Neural progenitor cell (in vitro differentiated cells): ENCODE results near the gene SGSM1. TPM values are rescaled to one million over a fixed set of nuclear protein-coding genes. Genes with fewer than 3 reads are reported as not detected.

Experiments used
- DNase-seq: peaks from one replicate; pipeline ENCODE4 v3.0.0-alpha.2; 2016; ENCODE audit warnings: low spot score
- H2AFZ ChIP-seq: fragments of 200-600 bp; sonication (generic); replicated peaks from 2 replicates; pipeline ENCODE4 v1.6.1; 2016; ENCODE audit warnings: antibody characterized with exemption
- H3F3A ChIP-seq: fragments of 200-600 bp; sonication (generic); 2 replicates; pipeline ENCODE4 v1.6.1; 2016; ENCODE audit warnings: antibody characterized with exemption, low read depth
- H3K27ac ChIP-seq: fragments of 200-600 bp; sonication (generic); 2 replicates; pipeline ENCODE4 v1.5.1; 2016; ENCODE audit warnings: mild to moderate bottlenecking
- H3K27me3 ChIP-seq: fragments of 200-600 bp; sonication (generic); 2 replicates; pipeline ENCODE4 v1.6.1; 2016; ENCODE audit warnings: mild to moderate bottlenecking, moderate library complexity
- H3K36me3 ChIP-seq: fragments of 200-600 bp; sonication (generic); 2 replicates; pipeline ENCODE4 v1.5.1; 2016
- H3K4me1 ChIP-seq: fragments of 200-600 bp; sonication (generic); 2 replicates; pipeline ENCODE4 v1.6.1; 2016; ENCODE audit warnings: mixed run types
- H3K4me2 ChIP-seq: fragments of 200-600 bp; sonication (generic); 2 replicates; pipeline ENCODE4 v1.6.1; 2016
- H3K4me3 ChIP-seq: fragments of 200-600 bp; sonication (generic); 2 replicates; pipeline ENCODE4 v1.5.1; 2016
- H3K79me2 ChIP-seq: fragments of 200-600 bp; sonication (generic); 2 replicates; pipeline ENCODE4 v1.6.1; 2016; ENCODE audit warnings: low read depth
- H3K9ac ChIP-seq: fragments of 200-600 bp; sonication (generic); 2 replicates; pipeline ENCODE4 v1.6.1; 2016
- H3K9me3 ChIP-seq: fragments of 200-600 bp; sonication (generic); 2 replicates; pipeline ENCODE4 v1.5.1; 2016; ENCODE audit warnings: low read depth
- H4K20me1 ChIP-seq: fragments of 200-600 bp; sonication (generic); 2 replicates; pipeline ENCODE4 v1.6.1; 2016; ENCODE audit warnings: low read depth
- H3K27ac Mint-ChIP-seq: 3 replicates; pipeline ENCODE4 v1.8.0; 2021; ENCODE audit warnings: mixed read lengths
- H3K27me3 Mint-ChIP-seq: 2 replicates; pipeline ENCODE4 v1.8.0; 2022; ENCODE audit warnings: low read depth, mild to moderate bottlenecking, inconsistent platforms, moderate library complexity, mixed read lengths; ENCODE audit not compliant: insufficient read depth
- H3K36me3 Mint-ChIP-seq: 3 replicates; pipeline ENCODE4 v1.8.0; 2021; ENCODE audit warnings: mixed read lengths
- H3K4me1 Mint-ChIP-seq: 3 replicates; pipeline ENCODE4 v1.8.0; 2021; ENCODE audit warnings: mixed read lengths
- H3K4me3 Mint-ChIP-seq: 3 replicates; pipeline ENCODE4 v1.8.0; 2021; ENCODE audit warnings: mild to moderate bottlenecking, moderate library complexity, mixed read lengths
- H3K9me3 Mint-ChIP-seq: 3 replicates; pipeline ENCODE4 v1.8.0; 2020; ENCODE audit warnings: mixed read lengths
- CTCF ChIP-seq: fragments of 200-600 bp; sonication (generic); IDR thresholded peaks from 2 replicates; pipeline ENCODE4 v1.5.1; 2017; ENCODE audit warnings: antibody characterized with exemption, mild to moderate bottlenecking
- EZH2 ChIP-seq: fragments of 200-600 bp; sonication (generic); IDR thresholded peaks from 2 replicates; pipeline ENCODE4 v1.6.1; 2017; ENCODE audit warnings: antibody characterized with exemption, mild to moderate bottlenecking, moderate library complexity
- EZH2phosphoT487 ChIP-seq: fragments of 200-600 bp; sonication (generic); IDR thresholded peaks from 2 replicates; pipeline ENCODE4 v1.6.1; 2017; ENCODE audit warnings: antibody characterized with exemption
- small RNA-seq: library from RNA; depleted of rRNA; stranded (forward); fragments of <200 nt; gene quantifications from one replicate; pipeline ENCODE3, GENCODE V24; 2015
- total RNA-seq: library from RNA; depleted of rRNA; stranded (reverse); fragments of >200 nt; gene quantifications from 2 replicates; pipeline ENCODE4 v1.2.3, GENCODE V29; 2015; ENCODE audit warnings: low replicate concordance

SGSM1 gene
- total RNA-seq, 1 donor from 2014 or later, result 1.1 TPM

- no peak overlapping the region for H3K9ac ChIP-seq
- peaks cover 91% of the 10 kb centered on the region for H3K79me2 ChIP-seq
- Mint-ChIP-seq H3K36me3 (no peaks in the 10 kb centered on the region), H3K9me3 (no peaks in the 10 kb centered on the region), H3K27ac (peak overlapping the region; percentile 17), H3K4me3 (no peak overlapping the region), H3K27me3 (peaks cover 2% of the 10 kb centered on the region), H3K4me1 (peaks cover 36% of the 10 kb centered on the region)
- TF ChIP-seq EZH2 (no peak), CTCF (no peak), EZH2phosphoT487 (no peak)
- no peak overlapping the region for H3K4me3 ChIP-seq
- H3K36me3 ChIP-seq, result no peaks in the 10 kb centered on the region
- H4K20me1 ChIP-seq, result peaks cover 93% of the 10 kb centered on the region
- H3K27me3 ChIP-seq, result no peaks in the 10 kb centered on the region
- H3K9me3 ChIP-seq, result no peaks in the 10 kb centered on the region
- DNase-seq, result peak; percentile 28
- peak overlapping the region; percentile 71 for H3K27ac ChIP-seq
- peaks cover 34% of the 10 kb centered on the region for H3F3A ChIP-seq
- H3K4me1 ChIP-seq, result peaks cover 19% of the 10 kb centered on the region
- no peak overlapping the region for H2AFZ ChIP-seq
- peak overlapping the region; percentile 44 for H3K4me2 ChIP-seq
These were observed 169.9 kb downstream of the SGSM1 start for GRCh38 chr22:24975813-24976341.

GRCh38 chr22:24976442-24977218 is 170.6 kb downstream of the SGSM1 start:
- no peak overlapping the region for H2AFZ ChIP-seq
- H3K9ac ChIP-seq, result no peak overlapping the region
- peak overlapping the region; percentile 63 for H3K27ac Mint-ChIP-seq
- H3K9me3 ChIP-seq, result no peaks in the 10 kb centered on the region
- H3K4me3 ChIP-seq, result no peak overlapping the region
- no peaks in the 10 kb centered on the region for H3K36me3 Mint-ChIP-seq
- peaks cover 34% of the 10 kb centered on the region for H3F3A ChIP-seq
- H3K27me3 ChIP-seq, result no peaks in the 10 kb centered on the region
- peaks cover 19% of the 10 kb centered on the region for H3K4me1 ChIP-seq
- H3K9me3 Mint-ChIP-seq, result no peaks in the 10 kb centered on the region
- H3K27me3 Mint-ChIP-seq, result peaks cover 2% of the 10 kb centered on the region
- TF ChIP-seq CTCF (no peak), EZH2phosphoT487 (no peak), EZH2 (no peak)
- no peak for DNase-seq
- no peaks in the 10 kb centered on the region for H3K36me3 ChIP-seq
- peaks cover 91% of the 10 kb centered on the region for H3K79me2 ChIP-seq
- peak overlapping the region; percentile 44 for H3K4me2 ChIP-seq
- H4K20me1 ChIP-seq, result peaks cover 92% of the 10 kb centered on the region
- H3K27ac ChIP-seq, result peak overlapping the region; percentile 85
- H3K4me3 Mint-ChIP-seq, result no peak overlapping the region
- peaks cover 39% of the 10 kb centered on the region for H3K4me1 Mint-ChIP-seq

Small RNA genes lying within 50 kb of the gene (small RNA-seq; reads per million reads assigned to genes)
- gene RF00275, result not detected

Other genes starting within 250 kb of the SGSM1 start
- 8.2 and 19.0 TPM in 2 replicates for gene LRRC75B, start 213.1 kb upstream of the SGSM1 start, total RNA-seq
- gene GGT1, start 203.0 kb upstream of the SGSM1 start, total RNA-seq, result 4.9 and 7.7 TPM in 2 replicates
- not detected in 2 replicates for gene PIWIL3, start 31.5 kb upstream of the SGSM1 start, total RNA-seq
- gene LHFPL7, start 140.5 kb downstream of the SGSM1 start, total RNA-seq, result not detected in 2 replicates
- 17.3 and 24.2 TPM in 2 replicates for gene KIAA1671, start 146.5 kb downstream of the SGSM1 start, total RNA-seq